SK-N-SH (cell line): ENCODE data around the gene FSIP1. TPM values are rescaled to one million over a fixed set of nuclear protein-coding genes. Genes with fewer than 3 reads are reported as not detected.
A peak's percentile ranks its signal among the peaks of the same experiment; 100 is the strongest.

ENCODE experiments used
- CTCF ChIA-PET: fragments of 300-600, 350-600 bp; formaldehyde crosslinking; extraction: SDS; loops from one replicate; lab custom pipeline; 2021; lab: Yijun Ruan, JAX
- POLR2A ChIA-PET: fragments of 350-600 bp; sonication (Branson Sonifier 250); formaldehyde crosslinking; extraction: SDS; loops from one replicate; lab custom pipeline; 2020; ENCODE audit warnings: antibody characterized with exemption, inconsistent platforms; lab: Yijun Ruan, JAX
- DNase-seq: peaks from one replicate; pipeline ENCODE4 v3.0.0; 2012
- H2AFZ ChIP-seq: fragments of 200-600 bp; sonication (generic); 2 replicates; pipeline ENCODE4 v1.8.1; 2016; ENCODE audit warnings: antibody characterized with exemption, mild to moderate bottlenecking, low read depth
- H3F3A ChIP-seq: fragments of 200-600 bp; sonication (generic); replicated peaks from 2 replicates; pipeline ENCODE3; 2016; ENCODE audit warnings: antibody characterized with exemption, mild to moderate bottlenecking; ENCODE audit not compliant: insufficient read depth
- H3K27ac ChIP-seq, 2 experiments: fragments of 200-500 bp in 1 of 2; fragments of 200-600 bp in 1 of 2; sonication (Bioruptor generic) in 1 of 2; sonication (generic), shearing (Covaris generic) in 1 of 2; 2 replicates each; pipeline versions ENCODE4 v1.5.1 to v1.6.1; 2014 to 2016; ENCODE audit warnings: low read depth in 2 of 2, inconsistent platforms in 1 of 2, low read length in 1 of 2, mild to moderate bottlenecking in 1 of 2, mixed read lengths in 1 of 2
- H3K27me3 ChIP-seq: fragments of 200-600 bp; sonication (generic), shearing (Covaris generic); 2 replicates; pipeline ENCODE4 v1.6.1; 2016; ENCODE audit warnings: mixed run types; ENCODE audit not compliant: insufficient read depth
- H3K36me3 ChIP-seq, 2 experiments: fragments of 200-500 bp in 1 of 2; fragments of 200-600 bp in 1 of 2; sonication (Bioruptor generic) in 1 of 2; sonication (generic) in 1 of 2; replicated peaks in 1 of 2; 2 replicates each; pipeline versions ENCODE3 to v1.5.1; 2014 to 2016; ENCODE audit warnings: low read length in 1 of 2, mild to moderate bottlenecking in 1 of 2; ENCODE audit not compliant: insufficient read depth in 2 of 2, control insufficient read depth in 1 of 2
- H3K4me1 ChIP-seq, 2 experiments: fragments of 200-500 bp in 1 of 2; fragments of 200-600 bp in 1 of 2; sonication (Bioruptor generic) in 1 of 2; sonication (generic), shearing (Covaris generic) in 1 of 2; 2 replicates each; pipeline versions ENCODE4 v1.5.1 to v1.6.1; 2014 to 2016; ENCODE audit warnings: low read depth in 1 of 2, low read length in 1 of 2, mixed run types in 1 of 2; ENCODE audit not compliant: insufficient read depth in 2 of 2, control insufficient read depth in 1 of 2
- H3K4me2 ChIP-seq: fragments of 200-600 bp; sonication (generic), shearing (Covaris generic); 2 replicates; pipeline ENCODE4 v1.6.1; 2017; ENCODE audit warnings: mixed run types
- H3K4me3 ChIP-seq, 2 experiments: fragments of 200-500 bp in 1 of 2; fragments of 200-600 bp in 1 of 2; sonication (Bioruptor generic) in 1 of 2; sonication (generic), shearing (Covaris generic) in 1 of 2; 2 replicates each; pipeline versions ENCODE4 v1.5.1 to v1.8.1; 2014 to 2016; ENCODE audit warnings: low read depth in 2 of 2, inconsistent platforms in 1 of 2, low read length in 1 of 2, mild to moderate bottlenecking in 1 of 2, mixed read lengths in 1 of 2, moderate library complexity in 1 of 2
- H3K79me2 ChIP-seq: fragments of 200-600 bp; sonication (generic); 2 replicates; pipeline ENCODE4 v1.8.1; 2017; ENCODE audit warnings: mild to moderate bottlenecking; ENCODE audit not compliant: insufficient read depth
- H3K9ac ChIP-seq: fragments of 200-600 bp; sonication (generic); 2 replicates; pipeline ENCODE4 v1.6.1; 2017; ENCODE audit warnings: mixed run types
- H3K9me2 ChIP-seq: fragments of 200-600 bp; sonication (generic); 2 replicates; pipeline ENCODE4 v1.6.1; 2017; ENCODE audit warnings: mixed run types
- H3K9me3 ChIP-seq: fragments of 200-600 bp; sonication (generic); 2 replicates; pipeline ENCODE4 v1.6.1; 2017; ENCODE audit warnings: mixed run types, mild to moderate bottlenecking, moderate library complexity
- H4K20me1 ChIP-seq: fragments of 200-600 bp; sonication (generic); 2 replicates; pipeline ENCODE4 v1.6.1; 2017; ENCODE audit warnings: mild to moderate bottlenecking, mixed run types; ENCODE audit not compliant: insufficient read depth
- CHD2 ChIP-seq: fragments of 150-350 bp; IDR thresholded peaks from 2 replicates; pipeline ENCODE4 v1.6.1; 2018; ENCODE audit warnings: low read length; ENCODE audit not compliant: partially characterized antibody
- GABPA ChIP-seq: IDR thresholded peaks from 2 replicates; pipeline ENCODE4 v1.4.0; 2012; ENCODE audit warnings: low read depth, mild to moderate bottlenecking
- GATA2 ChIP-seq: sonication (generic); formaldehyde crosslinking; IDR thresholded peaks from 2 replicates; pipeline ENCODE4 v1.5.0; 2020; ENCODE audit warnings: mild to moderate bottlenecking, missing genetic modification reagents
- JUND ChIP-seq: IDR thresholded peaks from 2 replicates; pipeline ENCODE4 v1.4.0; 2012
- MEF2A ChIP-seq: IDR thresholded peaks from 2 replicates; pipeline ENCODE4 v1.4.0; 2012; ENCODE audit warnings: low read depth, borderline replicate concordance
- MXI1 ChIP-seq: IDR thresholded peaks from 2 replicates; pipeline ENCODE4 v1.6.1; 2012; ENCODE audit warnings: mild to moderate bottlenecking, low read depth, low read length, improper control_type of control experiment
- RCOR1 ChIP-seq: fragments of 150-350 bp; IDR thresholded peaks from 2 replicates; pipeline ENCODE4 v1.6.1; 2017; ENCODE audit warnings: antibody characterized with exemption, low read length
- TAF1 ChIP-seq: IDR thresholded peaks from 2 replicates; pipeline ENCODE4 v1.6.1; 2012; ENCODE audit warnings: low read depth, mild to moderate bottlenecking, low read length, moderate library complexity, borderline replicate concordance
- TEAD4 ChIP-seq: IDR thresholded peaks from 2 replicates; pipeline ENCODE4 v1.4.0; 2012; ENCODE audit warnings: mild to moderate bottlenecking, borderline replicate concordance; ENCODE audit not compliant: insufficient read depth
- WGBS: methylation state at CpG from one replicate; pipeline ENCODE4 v1.1.6; 2017; ENCODE audit warnings: low lambda C conversion rate; 5-methylcytosine and 5-hydroxymethylcytosine counted together
- polyA plus RNA-seq, 3 experiments: library from polyadenylated mRNA; depleted of rRNA; stranded (reverse); fragments of >200 nt; gene quantifications; 2 replicates each; pipeline ENCODE4 v1.2.3, GENCODE V29; 2012
- TF ChIP-seq, protein P1 (sequence below): fragments of 150-350 bp; IDR thresholded peaks from 2 replicates; pipeline ENCODE4 v1.6.1; 2017; ENCODE audit warnings: antibody characterized with exemption, low read length, low read depth, borderline replicate concordance
- TF ChIP-seq, protein P2 (sequence below): IDR thresholded peaks from 2 replicates; pipeline ENCODE4 v1.4.0; 2012; ENCODE audit warnings: low read depth, borderline replicate concordance
- TF ChIP-seq, protein P3 (sequence below): IDR thresholded peaks from 2 replicates; pipeline ENCODE4 v1.4.0; 2012; ENCODE audit warnings: low read depth, borderline replicate concordance

The FSIP1 gene
- polyA plus RNA-seq, 1 of the 3 experiments (the other 2 are of a cell fraction), result 0.43 TPM

DNA sequence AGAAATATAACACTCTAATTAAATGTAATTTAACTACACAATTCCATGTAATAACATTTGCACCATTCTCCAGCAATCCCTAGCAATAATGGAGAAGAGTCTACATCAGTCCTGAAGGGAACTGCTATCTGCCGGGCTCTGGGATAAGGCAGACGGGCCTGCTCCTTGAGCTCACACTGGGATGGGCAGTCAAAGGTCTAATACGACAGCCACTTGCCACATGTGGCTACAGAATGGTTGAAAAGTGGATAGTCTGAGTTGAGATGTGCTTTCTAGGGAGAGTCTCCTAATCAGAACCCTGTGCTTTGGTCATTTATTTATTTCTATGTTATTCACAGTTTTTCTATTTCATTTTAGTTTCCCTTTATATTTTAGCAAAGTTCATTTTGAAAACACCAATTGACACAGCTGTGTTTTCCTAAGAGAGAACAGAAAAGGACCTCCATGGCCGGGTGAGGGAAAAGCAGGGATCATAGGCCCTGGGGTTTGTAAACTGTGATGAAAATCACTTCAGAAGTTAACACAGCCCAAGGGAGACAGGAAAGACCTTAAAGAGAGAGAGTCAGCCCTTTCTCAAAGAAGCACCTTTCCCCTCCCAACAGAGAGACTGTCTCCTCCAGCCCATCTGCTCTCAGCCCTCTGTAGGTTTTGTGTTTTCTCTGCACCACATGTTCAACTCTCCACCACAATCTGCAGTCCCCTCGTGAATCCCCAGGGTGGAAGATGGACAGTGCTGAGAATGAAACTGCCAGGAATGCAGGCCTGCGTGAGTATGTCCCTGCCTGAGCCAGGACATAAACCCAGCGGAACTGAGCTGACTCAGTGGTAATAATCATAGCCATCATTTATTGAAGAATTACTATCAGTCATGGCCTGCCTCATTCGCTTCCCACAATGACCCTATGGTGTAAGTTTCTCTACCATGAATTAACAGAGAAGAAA, 11.6 kb downstream of the FSIP1 start:
- CTCF ChIA-PET, result interaction anchor here (1.0 to 4.1 kb wide), 2 partner anchors 12 to 14 kb away, joined by 3 to 35 read pairs; no protein-coding TSS in a partner anchor
- no peak for DNase-seq
- H3K4me2 ChIP-seq, result peak overlapping the region; percentile 35; the same call in 1 of the 2 replicates
- H3K27ac ChIP-seq, result peak overlapping the region; percentile 25 to 55; a peak in 3 of 4 replicates
- no peaks in the 10 kb centered on the region for H3K36me3 ChIP-seq
- H3K9me3 ChIP-seq, result no peaks in the 10 kb centered on the region
- TF ChIP-seq CHD2 (no peak), RCOR1 (no peak), MXI1 (no peak), TEAD4 (no peak), TAF1 (no peak), JUND (no peak), MEF2A (no peak)
- TF ChIP-seq, protein P1, sequence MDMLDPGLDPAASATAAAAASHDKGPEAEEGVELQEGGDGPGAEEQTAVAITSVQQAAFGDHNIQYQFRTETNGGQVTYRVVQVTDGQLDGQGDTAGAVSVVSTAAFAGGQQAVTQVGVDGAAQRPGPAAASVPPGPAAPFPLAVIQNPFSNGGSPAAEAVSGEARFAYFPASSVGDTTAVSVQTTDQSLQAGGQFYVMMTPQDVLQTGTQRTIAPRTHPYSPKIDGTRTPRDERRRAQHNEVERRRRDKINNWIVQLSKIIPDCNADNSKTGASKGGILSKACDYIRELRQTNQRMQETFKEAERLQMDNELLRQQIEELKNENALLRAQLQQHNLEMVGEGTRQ, result no peak
- TF ChIP-seq, protein P2, sequence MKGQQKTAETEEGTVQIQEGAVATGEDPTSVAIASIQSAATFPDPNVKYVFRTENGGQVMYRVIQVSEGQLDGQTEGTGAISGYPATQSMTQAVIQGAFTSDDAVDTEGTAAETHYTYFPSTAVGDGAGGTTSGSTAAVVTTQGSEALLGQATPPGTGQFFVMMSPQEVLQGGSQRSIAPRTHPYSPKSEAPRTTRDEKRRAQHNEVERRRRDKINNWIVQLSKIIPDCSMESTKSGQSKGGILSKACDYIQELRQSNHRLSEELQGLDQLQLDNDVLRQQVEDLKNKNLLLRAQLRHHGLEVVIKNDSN, result no peak
- H3K4me3 ChIP-seq, result peak overlapping the region in 1 of 2 experiments; percentile 22; a peak in 1 of 4 replicates
- peaks cover 0 to 11% of the 10 kb centered on the region in 2 experiments; a peak in 1 of 4 replicates for H3K4me1 ChIP-seq
- 88% methylated on average over 8 of the region's 8 CpGs for WGBS
- peak overlapping the region; percentile 26 for H3K9ac ChIP-seq
- H3F3A ChIP-seq, result no peaks in the 10 kb centered on the region
- no peaks in the 10 kb centered on the region for H4K20me1 ChIP-seq
- no peaks in the 10 kb centered on the region for H3K27me3 ChIP-seq
- POLR2A ChIA-PET, result no interaction called here
- no peaks in the 10 kb centered on the region for H3K79me2 ChIP-seq
- H2AFZ ChIP-seq, result peak overlapping the region; percentile 74; the same call in 1 of the 2 replicates
- peaks cover 1% of the 10 kb centered on the region; the same call in 1 of the 2 replicates for H3K9me2 ChIP-seq

DNA sequence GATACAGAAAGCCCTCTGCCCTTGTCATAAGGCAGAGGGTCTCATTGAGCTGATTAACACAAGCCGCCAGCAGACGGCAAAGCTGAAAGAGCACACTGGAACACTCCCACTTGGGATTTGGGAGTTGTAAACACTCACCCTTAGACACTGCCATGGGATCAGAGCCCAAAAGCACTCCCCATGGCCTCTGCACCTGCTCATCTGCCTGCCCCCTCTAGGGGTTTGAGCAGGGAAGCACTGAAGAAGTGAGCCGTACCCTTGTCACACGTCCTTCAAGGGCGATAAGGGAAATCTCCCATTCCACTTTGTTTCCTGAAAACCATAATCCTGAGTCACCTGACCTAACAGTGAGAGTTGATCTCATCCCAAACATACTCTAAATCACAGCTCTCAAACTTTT, 14.7 kb downstream of the FSIP1 start:
- Histone ChIP-seq H3K9me2 (peaks cover 3% of the 10 kb centered on the region; the same call in 1 of the 2 replicates), H4K20me1 (no peaks in the 10 kb centered on the region), H3K36me3 (no peaks in the 10 kb centered on the region), H3F3A (no peaks in the 10 kb centered on the region), H3K79me2 (no peaks in the 10 kb centered on the region), H3K9ac (no peak overlapping the region), H3K4me2 (no peak overlapping the region), H3K4me1 (peaks cover 0 to 6% of the 10 kb centered on the region in 2 experiments; a peak in 1 of 4 replicates), H2AFZ (no peak overlapping the region), H3K4me3 (no peak overlapping the region), H3K27ac (no peak overlapping the region), H3K27me3 (no peaks in the 10 kb centered on the region), H3K9me3 (no peaks in the 10 kb centered on the region)
- ChIA-PET POLR2A (no interaction called here), CTCF (interaction anchor here (1.7 to 2.1 kb wide), 2 partner anchors 11 to 82 kb away, joined by 4 to 12 read pairs; no protein-coding TSS in a partner anchor)
- 88% methylated on average over 4 of the region's 5 CpGs for WGBS
- TF ChIP-seq TEAD4 (no peak), RCOR1 (no peak), GATA2 (CRISPR knock-in tag) (no peak), GABPA (no peak)
- TF ChIP-seq, protein P3, sequence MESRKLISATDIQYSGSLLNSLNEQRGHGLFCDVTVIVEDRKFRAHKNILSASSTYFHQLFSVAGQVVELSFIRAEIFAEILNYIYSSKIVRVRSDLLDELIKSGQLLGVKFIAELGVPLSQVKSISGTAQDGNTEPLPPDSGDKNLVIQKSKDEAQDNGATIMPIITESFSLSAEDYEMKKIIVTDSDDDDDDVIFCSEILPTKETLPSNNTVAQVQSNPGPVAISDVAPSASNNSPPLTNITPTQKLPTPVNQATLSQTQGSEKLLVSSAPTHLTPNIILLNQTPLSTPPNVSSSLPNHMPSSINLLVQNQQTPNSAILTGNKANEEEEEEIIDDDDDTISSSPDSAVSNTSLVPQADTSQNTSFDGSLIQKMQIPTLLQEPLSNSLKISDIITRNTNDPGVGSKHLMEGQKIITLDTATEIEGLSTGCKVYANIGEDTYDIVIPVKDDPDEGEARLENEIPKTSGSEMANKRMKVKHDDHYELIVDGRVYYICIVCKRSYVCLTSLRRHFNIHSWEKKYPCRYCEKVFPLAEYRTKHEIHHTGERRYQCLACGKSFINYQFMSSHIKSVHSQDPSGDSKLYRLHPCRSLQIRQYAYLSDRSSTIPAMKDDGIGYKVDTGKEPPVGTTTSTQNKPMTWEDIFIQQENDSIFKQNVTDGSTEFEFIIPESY, result no peak
- TF ChIP-seq, protein P2, result no peak
- no peak for DNase-seq
